GM21786 (cell line): ENCODE data around the gene IL1R1.

Source experiments
- ATAC-seq: cut with Tn5 transposase; IDR thresholded peaks from one replicate; pipeline ENCODE4 v1.9.1; 2021; ENCODE audit not compliant: unreplicated experiment

Gene IL1R1

GRCh38 chr2:102197389-102198137 is 55.0 kb downstream of the IL1R1 start:
- ATAC-seq, result no peak

GRCh38 chr2:102200539-102200938 is 58.0 kb downstream of the IL1R1 start:
- no peak for ATAC-seq

DNA sequence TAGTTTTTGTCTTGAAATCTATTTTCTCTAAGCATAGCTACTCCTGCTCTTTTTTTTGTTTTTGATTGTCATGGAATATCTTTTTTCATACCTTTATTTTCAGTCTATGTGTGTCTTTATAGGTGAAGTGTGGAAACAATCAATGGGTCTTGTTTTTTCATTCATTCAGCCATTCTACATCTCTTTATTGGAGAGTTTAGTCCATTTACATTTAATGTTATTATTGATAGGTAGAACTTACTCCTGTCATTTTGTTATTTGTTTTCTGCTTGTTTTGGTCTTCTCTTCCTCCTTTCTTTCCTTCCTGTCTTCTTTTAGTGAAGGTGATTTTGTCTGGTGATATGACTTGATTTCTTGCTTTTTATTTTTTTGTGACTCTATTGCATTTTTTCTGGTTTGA is 62.1 kb downstream of the IL1R1 start:
- no peak for ATAC-seq

DNA sequence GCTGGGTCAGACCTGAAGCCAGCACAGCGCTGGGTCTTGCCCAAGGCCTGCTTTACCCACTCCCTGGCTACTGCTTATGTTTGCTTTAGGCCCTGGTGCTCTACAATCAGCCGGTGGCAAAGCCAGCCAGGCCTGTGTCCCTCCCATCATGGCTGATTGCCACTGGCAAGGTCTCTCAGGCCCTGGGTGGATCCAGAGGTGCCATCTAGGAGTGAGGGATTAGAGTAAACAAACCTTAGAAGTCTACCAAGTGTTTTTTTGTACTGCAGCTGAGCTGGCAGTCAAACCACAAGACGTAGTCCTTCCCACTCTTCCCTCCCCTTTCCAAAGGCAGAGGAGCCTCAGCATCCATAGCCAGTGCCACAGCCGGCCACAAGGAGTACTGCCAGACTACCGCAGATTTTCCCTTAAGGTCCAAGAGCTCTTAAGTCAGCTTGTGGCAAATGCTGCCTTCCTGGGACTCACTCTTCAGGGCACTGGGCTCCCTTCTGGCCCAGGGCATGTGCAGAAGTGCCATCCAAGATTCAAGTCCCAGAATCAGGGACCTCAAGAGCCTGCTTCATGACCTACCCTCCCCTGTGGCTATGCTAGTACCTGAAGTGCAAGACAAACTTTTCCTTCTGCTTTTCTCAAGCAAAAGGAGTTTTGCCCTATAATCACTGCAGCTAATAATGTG is 64.3 kb downstream of the IL1R1 start:
- no peak for ATAC-seq

- ATAC-seq, result no peak
Observed at GRCh38 chr2:102208774-102209173, 66.2 kb downstream of the IL1R1 start.

DNA sequence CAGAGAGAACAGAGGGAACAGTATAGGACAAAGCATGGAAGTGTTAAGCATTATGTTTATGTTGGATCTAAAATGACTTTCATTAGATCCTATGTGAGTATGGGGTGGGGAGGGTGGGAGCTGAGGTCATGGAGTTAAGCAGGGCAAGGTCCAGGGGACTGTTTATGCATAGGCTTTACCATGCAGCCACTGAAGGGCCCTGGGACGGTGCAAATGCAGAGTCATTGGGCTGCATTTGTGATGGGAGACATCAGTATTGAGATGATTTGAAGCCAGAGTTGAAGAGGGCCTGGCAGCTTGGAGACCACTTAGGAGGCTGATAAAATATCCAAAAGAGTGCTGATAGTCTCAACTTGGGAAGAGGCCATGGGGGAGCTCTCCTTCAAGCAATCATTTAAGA is 66.9 kb downstream of the IL1R1 start:
- ATAC-seq, result no peak

- ATAC-seq, result no peak
Observed at GRCh38 chr2:102217032-102217431, 74.5 kb downstream of the IL1R1 start.

DNA sequence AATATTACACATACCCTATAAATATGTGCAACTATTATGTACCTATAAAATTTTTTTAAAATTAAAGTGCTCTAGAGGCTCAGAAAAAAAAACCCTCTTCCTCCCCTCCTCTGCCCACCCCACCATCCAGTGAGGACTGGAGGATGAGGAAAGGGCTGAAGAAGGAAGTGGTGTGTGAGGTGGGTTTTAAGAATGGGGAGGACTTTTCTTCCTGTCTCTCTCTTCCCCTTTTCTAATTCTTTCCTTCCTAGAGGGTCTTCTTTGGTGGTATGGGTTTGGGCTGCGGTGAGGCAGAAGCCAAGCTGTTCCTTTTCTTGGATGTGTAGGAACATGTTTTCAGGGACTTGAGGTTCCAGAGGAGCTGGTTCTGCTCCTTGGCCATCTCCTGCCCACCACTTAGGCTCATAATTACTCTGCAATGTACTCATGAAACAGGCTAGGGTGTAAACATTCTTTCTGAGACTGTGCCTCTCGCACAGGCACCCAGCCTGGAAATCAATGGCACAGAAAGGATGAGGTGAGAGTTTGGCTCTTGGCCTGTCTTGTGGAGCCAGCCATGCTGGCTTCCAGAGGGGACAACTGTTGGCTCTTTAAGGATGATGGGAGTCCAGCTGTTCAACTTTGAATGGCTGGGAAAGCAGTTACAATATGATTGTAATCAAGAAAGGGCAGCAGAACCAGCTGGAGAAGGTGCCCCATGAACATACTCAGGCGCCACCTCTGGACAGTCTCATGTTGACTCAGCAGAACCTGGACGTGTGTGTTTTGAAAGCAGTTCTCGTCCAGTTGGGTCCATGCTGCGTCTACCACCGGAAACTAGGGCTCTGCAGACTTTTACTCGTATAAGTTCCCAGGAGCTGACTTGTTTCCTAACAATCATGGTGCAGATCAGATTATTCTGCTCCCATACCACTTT is 82.5 kb downstream of the IL1R1 start:
- ATAC-seq, result no peak

GRCh38 chr2:102226171-102226570 is 83.6 kb downstream of the IL1R1 start:
- ATAC-seq, result no peak

- no peak for ATAC-seq
Observed at GRCh38 chr2:102226612-102227391, 84.3 kb downstream of the IL1R1 start.

- ATAC-seq, result no peak
Observed at GRCh38 chr2:102229141-102229769, 86.7 kb downstream of the IL1R1 start.
